Vagina (tissue), 2 donors: ENCODE data around the gene MEFV. TPM values are rescaled to one million over a fixed set of nuclear protein-coding genes. Genes with fewer than 3 reads are reported as not detected.

ENCODE experiments used
- DNase-seq, 2 donors: peaks; one replicate each; pipeline ENCODE4 v3.0.0-alpha.2; 2017; ENCODE audit errors: extremely low spot score in 2 of 2
- H3K27ac ChIP-seq: fragments of 200-600 bp; sonication (generic); one replicate; pipeline ENCODE4 v1.5.1; 2019
- H3K27me3 ChIP-seq: fragments of 200-600 bp; sonication (generic); one replicate; pipeline ENCODE4 v1.5.1; 2019
- H3K36me3 ChIP-seq, 2 donors: fragments of 200-600 bp; sonication (generic); one replicate each; pipeline ENCODE4 v1.5.1; 2017 to 2019
- H3K4me1 ChIP-seq: fragments of 200-600 bp; sonication (generic); one replicate; pipeline ENCODE4 v1.5.1; 2019
- H3K4me3 ChIP-seq, 2 donors: fragments of 200-600 bp; sonication (generic); 1 replicate in 1 of 2; 2 replicates in 1 of 2; pipeline ENCODE4 v1.5.1; 2016 to 2019
- H3K9me3 ChIP-seq: fragments of 200-600 bp; sonication (generic); one replicate; pipeline ENCODE4 v1.5.1; 2019
- CTCF ChIP-seq, 3 experiments: fragments of 450-650 bp in 2 of 3; fragments of 200-600 bp in 1 of 3; sonication (generic) in 1 of 3; IDR thresholded peaks; one replicate each; pipeline ENCODE4 v1.5.1; 2017 to 2019; ENCODE audit warnings: antibody characterized with exemption in 3 of 3, mild to moderate bottlenecking in 2 of 3, moderate library complexity in 2 of 3
- POLR2A ChIP-seq, 2 donors: fragments of 450-650 bp; IDR thresholded peaks; one replicate each; pipeline ENCODE4 v1.6.1; 2017; ENCODE audit warnings: antibody characterized with exemption in 2 of 2, mild to moderate bottlenecking in 2 of 2, moderate library complexity in 2 of 2
- POLR2AphosphoS5 ChIP-seq, 2 donors: sonication (generic); formaldehyde crosslinking; IDR thresholded peaks; one replicate each; pipeline ENCODE4 v1.9.0; 2017; ENCODE audit warnings: antibody characterized with exemption in 2 of 2, mild to moderate bottlenecking in 2 of 2, low read depth in 1 of 2; ENCODE audit not compliant: insufficient read depth in 1 of 2
- intact Hi-C: fragments of 100-400 bp; cut with DNase I; formaldehyde crosslinking; loops from one replicate; pipeline ENCODE4 v1.15.1; 2023
- total RNA-seq: library from RNA; depleted of rRNA; stranded (reverse); fragments of >200 nt; gene quantifications from one replicate; pipeline ENCODE4 v1.2.3, GENCODE V29; 2016

MEFV gene
- total RNA-seq, 1 donor from 2014 or later, result 1.5 TPM

GRCh38 chr16:3246002-3246401 lies 10.4 kb downstream of the MEFV start:
- no peak for TF ChIP-seq POLR2A (IDR thresholded peaks at IDR 0.05)
- no peak for DNase-seq
- intact Hi-C loops, result no loop called here
- Histone ChIP-seq H3K36me3 (no peaks in the 10 kb centered on the region), H3K9me3 (no peaks in the 10 kb centered on the region), H3K4me3 (no peak overlapping the region), H3K4me1 (no peaks in the 10 kb centered on the region), H3K27ac (no peak overlapping the region), H3K27me3 (no peaks in the 10 kb centered on the region)

DNA sequence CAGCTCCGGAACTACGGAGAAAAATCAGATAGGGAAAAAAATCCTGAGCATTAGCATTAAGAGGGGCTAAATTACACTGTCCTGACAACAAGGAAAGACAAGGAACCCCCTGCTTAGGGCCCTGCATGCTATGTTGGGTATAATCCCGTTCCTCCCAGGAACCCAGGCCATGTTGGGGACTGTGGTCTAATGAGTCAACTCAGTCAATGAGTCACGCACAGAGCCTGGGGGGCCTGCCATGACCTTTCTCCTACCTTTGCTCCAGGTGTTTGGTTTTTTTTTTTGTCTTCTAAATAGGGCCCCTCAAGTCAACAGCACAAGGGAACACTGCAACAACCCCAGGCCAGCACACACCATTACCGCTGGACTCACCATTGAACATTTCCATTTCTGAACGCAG lies 12.6 kb downstream of the MEFV start:
- Histone ChIP-seq H3K9me3 (no peaks in the 10 kb centered on the region), H3K27ac (no peak overlapping the region), H3K4me3 (no peak overlapping the region), H3K4me1 (no peaks in the 10 kb centered on the region), H3K27me3 (no peaks in the 10 kb centered on the region), H3K36me3 (no peaks in the 10 kb centered on the region)
- intact Hi-C loops, result no loop called here
- DNase-seq, result no peak
- TF ChIP-seq POLR2AphosphoS5 (IDR thresholded peaks at IDR 0.05; ENCODE audit: insufficient read depth in 1 of 2, low read depth in 1 of 2) (no peak), POLR2A (IDR thresholded peaks at IDR 0.05) (no peak), CTCF (IDR thresholded peaks at IDR 0.05) (no peak)

DNA sequence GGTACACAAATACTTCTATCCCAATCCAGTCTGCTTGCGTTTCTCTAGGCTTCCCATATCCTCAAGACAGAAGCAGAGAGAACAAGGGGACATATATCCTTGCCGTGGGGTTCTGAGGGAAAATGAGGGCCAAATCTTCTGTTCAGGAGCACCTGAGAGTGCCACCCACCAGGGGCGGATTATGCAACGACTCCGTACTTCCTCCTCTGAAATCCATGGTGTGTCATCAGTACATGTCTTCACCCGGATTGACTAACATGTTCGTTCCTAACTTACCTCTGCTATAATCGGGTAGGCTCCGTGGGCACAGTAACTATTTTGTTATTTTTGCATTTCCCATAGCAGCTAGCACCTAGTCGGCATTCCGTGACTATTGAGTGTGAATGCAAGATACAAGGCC lies 13.7 kb downstream of the MEFV start:
- no peaks in the 10 kb centered on the region for H3K27me3 ChIP-seq
- H3K36me3 ChIP-seq, result no peaks in the 10 kb centered on the region
- H3K4me1 ChIP-seq, result no peaks in the 10 kb centered on the region
- no peaks in the 10 kb centered on the region for H3K9me3 ChIP-seq
- no peak overlapping the region for H3K4me3 ChIP-seq
- intact Hi-C loops, result no loop called here
- no peak overlapping the region for H3K27ac ChIP-seq
- no peak for DNase-seq
- TF ChIP-seq POLR2A (IDR thresholded peaks at IDR 0.05) (no peak), CTCF (IDR thresholded peaks at IDR 0.05) (no peak), POLR2AphosphoS5 (IDR thresholded peaks at IDR 0.05; ENCODE audit: insufficient read depth in 1 of 2, low read depth in 1 of 2) (no peak)

GRCh38 chr16:3241761-3242160 lies 14.7 kb downstream of the MEFV start:
- no peaks in the 10 kb centered on the region for H3K4me1 ChIP-seq
- no peak overlapping the region for H3K27ac ChIP-seq
- no peak overlapping the region for H3K4me3 ChIP-seq
- TF ChIP-seq POLR2A (IDR thresholded peaks at IDR 0.05) (no peak), CTCF (IDR thresholded peaks at IDR 0.05) (no peak), POLR2AphosphoS5 (IDR thresholded peaks at IDR 0.05; ENCODE audit: insufficient read depth in 1 of 2, low read depth in 1 of 2) (no peak)
- H3K27me3 ChIP-seq, result no peaks in the 10 kb centered on the region
- no peak for DNase-seq
- no peaks in the 10 kb centered on the region for H3K9me3 ChIP-seq
- intact Hi-C loops, result no loop called here
- H3K36me3 ChIP-seq, result no peaks in the 10 kb centered on the region

DNA sequence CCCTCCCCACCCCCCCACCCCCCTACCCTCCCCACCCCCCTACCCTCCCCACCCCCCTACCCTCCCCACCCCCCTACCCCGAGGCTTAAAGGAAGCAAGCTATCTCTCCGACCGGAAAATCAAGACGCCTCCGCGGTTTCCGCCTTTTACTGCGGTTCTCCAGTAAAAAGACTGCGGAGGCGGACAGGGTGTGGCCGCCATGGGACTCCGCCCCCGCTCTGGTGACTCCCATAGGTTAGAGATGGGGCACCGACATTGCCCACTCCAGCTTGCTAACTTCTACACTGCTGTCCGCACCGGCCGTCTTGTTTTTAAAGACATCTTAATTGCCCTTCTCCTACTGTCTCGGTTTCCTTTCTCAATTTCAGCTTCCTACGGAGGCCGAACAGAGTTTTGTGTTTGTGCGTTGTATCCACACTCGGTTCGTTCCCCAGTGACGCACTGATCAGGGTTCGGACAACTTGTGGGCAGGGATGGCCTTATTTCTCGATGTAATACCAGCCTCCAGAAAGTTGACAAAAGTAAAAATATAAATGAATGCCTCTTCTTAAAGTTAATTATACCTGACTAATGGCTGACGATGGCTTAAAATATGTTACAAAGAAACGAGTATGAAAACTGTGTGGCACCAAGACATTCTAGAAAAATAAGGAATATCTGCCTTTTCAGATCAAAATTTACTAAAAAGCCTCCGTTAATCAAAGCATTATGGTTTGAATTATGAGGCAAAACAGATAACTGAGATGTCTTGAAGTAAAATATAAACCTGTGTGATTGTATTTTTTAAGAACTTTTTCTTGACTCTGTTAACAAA lies 20.4 kb downstream of the MEFV start:
- H3K36me3 ChIP-seq, result peaks cover 0 to 20% of the 10 kb centered on the region in 2 donors

More for the DNA sequence above, 20.4 kb downstream of the MEFV start:
- TF ChIP-seq POLR2A (IDR thresholded peaks at IDR 0.05) (no peak), POLR2AphosphoS5 (IDR thresholded peaks at IDR 0.05; ENCODE audit: insufficient read depth in 1 of 2, low read depth in 1 of 2) (no peak), CTCF (IDR thresholded peaks at IDR 0.05) (no peak)
- Histone ChIP-seq H3K27me3 (no peaks in the 10 kb centered on the region), H3K4me1 (peaks cover 14% of the 10 kb centered on the region), H3K4me3 (no peak overlapping the region), H3K27ac (no peak overlapping the region), H3K9me3 (no peaks in the 10 kb centered on the region)
- intact Hi-C loops, result no loop called here
- DNase-seq, result no peak
